H1 (cell line): ENCODE data around the gene CDC7. TPM values are rescaled to one million over a fixed set of nuclear protein-coding genes. Genes with fewer than 3 reads are reported as not detected.

ENCODE experiments used
- CTCF ChIA-PET: fragments of 300-600 bp; sonication (Branson Sonifier 250); formaldehyde crosslinking; loops from one replicate; lab custom pipeline; 2021; ENCODE audit not compliant: partially characterized antibody; lab: Charles Lee
- POLR2A ChIA-PET: fragments of 300-600 bp; sonication (Branson Sonifier 250); formaldehyde crosslinking; loops from one replicate; lab custom pipeline; 2021; ENCODE audit warnings: inconsistent platforms; ENCODE audit not compliant: partially characterized antibody; lab: Charles Lee
- DNase-seq, 2 experiments: peaks; one replicate each; pipeline versions ENCODE4 v3.0.0 to v3.0.0-alpha.2; 2010 to 2022; ENCODE audit warnings: low spot score in 2 of 2, low read depth in 1 of 2, mixed read lengths in 1 of 2
- FAIRE-seq: peaks from 2 replicates; lab custom pipeline; 2011; peaks lifted over from hg19 to GRCh38; lab: Jason Lieb, UNC
- H2AFZ ChIP-seq: 2 replicates; pipeline ENCODE4 v1.8.1; 2012; ENCODE audit warnings: low read length, inconsistent platforms
- H2AK5ac ChIP-seq: 2 replicates; pipeline ENCODE4 v1.6.1; 2013; ENCODE audit warnings: low read depth, low read length
- H2BK120ac ChIP-seq: replicated peaks from 2 replicates; pipeline ENCODE3; 2013; ENCODE audit warnings: low read depth, low read length, inconsistent platforms
- H2BK12ac ChIP-seq: 2 replicates; pipeline ENCODE4 v1.6.1; 2013; ENCODE audit warnings: low read depth, low read length
- H2BK15ac ChIP-seq: 2 replicates; pipeline ENCODE4 v1.6.1; 2013; ENCODE audit warnings: low read length
- H2BK20ac ChIP-seq: 2 replicates; pipeline ENCODE4 v1.6.1; 2013; ENCODE audit warnings: low read length
- H2BK5ac ChIP-seq: 2 replicates; pipeline ENCODE4 v1.6.1; 2013; ENCODE audit warnings: low read depth, low read length
- H3K14ac ChIP-seq: 2 replicates; pipeline ENCODE4 v1.6.1; 2013; ENCODE audit warnings: inconsistent platforms; ENCODE audit not compliant: insufficient read length
- H3K18ac ChIP-seq: 2 replicates; pipeline ENCODE4 v1.6.1; 2013; ENCODE audit warnings: low read length; ENCODE audit errors: extremely low read depth
- H3K23ac ChIP-seq: 2 replicates; pipeline ENCODE4 v1.6.1; 2013; ENCODE audit warnings: inconsistent platforms; ENCODE audit not compliant: insufficient read length
- H3K23me2 ChIP-seq: 2 replicates; pipeline ENCODE4 v1.6.1; 2013; ENCODE audit warnings: low read depth, low read length
- H3K27ac ChIP-seq: 2 replicates; pipeline ENCODE4 v1.6.1; 2011; ENCODE audit warnings: low read depth, low read length, inconsistent platforms
- H3K27me3 ChIP-seq, 4 experiments: replicated peaks in 1 of 4; 1 replicate in 1 of 4; 2 replicates in 3 of 4; pipeline versions ENCODE4 v1.6.1 to v1.8.1; 2011 to 2013; ENCODE audit warnings: low read length in 3 of 4, mild to moderate bottlenecking in 3 of 4, inconsistent platforms in 2 of 4, mixed read lengths in 2 of 4, moderate library complexity in 1 of 4; ENCODE audit not compliant: control insufficient read depth in 3 of 4, insufficient read depth in 3 of 4; ENCODE audit errors: extremely low read depth in 1 of 4
- H3K36me3 ChIP-seq, 4 experiments: 2 replicates each; pipeline versions ENCODE4 v1.6.1 to v1.8.1; 2011 to 2013; ENCODE audit warnings: mild to moderate bottlenecking in 4 of 4, low read length in 3 of 4, moderate library complexity in 2 of 4, control low read depth in 1 of 4, inconsistent platforms in 1 of 4; ENCODE audit not compliant: insufficient read depth in 4 of 4, control insufficient read depth in 2 of 4
- H3K4ac ChIP-seq: replicated peaks from 2 replicates; pipeline ENCODE3; 2013; ENCODE audit warnings: low read length, low read depth, mixed read lengths, inconsistent platforms; ENCODE audit not compliant: insufficient read length
- H3K4me1 ChIP-seq, 4 experiments: replicated peaks in 1 of 4; 1 replicate in 1 of 4; 2 replicates in 3 of 4; pipeline versions ENCODE4 v1.6.1 to v1.8.1; 2011 to 2013; ENCODE audit warnings: low read length in 3 of 4, inconsistent platforms in 2 of 4, mixed read lengths in 1 of 4; ENCODE audit not compliant: insufficient read depth in 4 of 4, control insufficient read depth in 3 of 4
- H3K4me2 ChIP-seq, 2 experiments: 2 replicates each; pipeline versions ENCODE4 v1.6.1 to v1.8.1; 2011 to 2013; ENCODE audit warnings: low read depth in 2 of 2, low read length in 2 of 2, control low read depth in 1 of 2, inconsistent platforms in 1 of 2, mild to moderate bottlenecking in 1 of 2; ENCODE audit not compliant: insufficient read depth in 1 of 2
- H3K4me3 ChIP-seq, 4 experiments: fragments of 200-600, 300-600 bp in 1 of 4; sonication (generic), shearing (Covaris generic), sonication (Bioruptor Twin) in 1 of 4; 2 replicates each; pipeline versions ENCODE4 v1.5.1 to v1.8.1; 2011 to 2016; ENCODE audit warnings: low read length in 4 of 4, low read depth in 3 of 4, control low read depth in 2 of 4, inconsistent platforms in 2 of 4, mild to moderate bottlenecking in 2 of 4, mixed read lengths in 1 of 4, moderate library complexity in 1 of 4; ENCODE audit not compliant: insufficient read depth in 2 of 4; ENCODE audit errors: extremely low read depth in 1 of 4
- H3K56ac ChIP-seq: replicated peaks from 2 replicates; pipeline ENCODE3; 2013; ENCODE audit warnings: low read depth, mild to moderate bottlenecking, mixed read lengths, low read length, inconsistent platforms; ENCODE audit not compliant: insufficient read length
- H3K79me1 ChIP-seq: 2 replicates; pipeline ENCODE4 v1.6.1; 2013; ENCODE audit warnings: low read depth, low read length, control low read depth
- H3K79me2 ChIP-seq, 2 experiments: 2 replicates each; pipeline versions ENCODE4 v1.6.1 to v1.8.1; 2012 to 2013; ENCODE audit warnings: low read length in 2 of 2, mild to moderate bottlenecking in 2 of 2, inconsistent platforms in 1 of 2; ENCODE audit not compliant: insufficient read depth in 2 of 2, control insufficient read depth in 1 of 2
- H3K9ac ChIP-seq, 4 experiments: replicated peaks in 1 of 4; 1 replicate in 1 of 4; 2 replicates in 3 of 4; pipeline versions ENCODE4 v1.6.1 to v1.8.1; 2011 to 2013; ENCODE audit warnings: low read depth in 3 of 4, low read length in 3 of 4, control low read depth in 2 of 4, mild to moderate bottlenecking in 2 of 4, moderate library complexity in 2 of 4, inconsistent platforms in 1 of 4; ENCODE audit errors: extremely low read depth in 1 of 4
- H3K9me3 ChIP-seq, 2 experiments: 2 replicates each; pipeline versions ENCODE4 v1.6.1 to v1.8.1; 2012 to 2013; ENCODE audit warnings: mild to moderate bottlenecking in 2 of 2, moderate library complexity in 2 of 2, control low read depth in 1 of 2, inconsistent platforms in 1 of 2, low read depth in 1 of 2, low read length in 1 of 2, mixed read lengths in 1 of 2; ENCODE audit not compliant: insufficient read depth in 2 of 2
- H4K20me1 ChIP-seq, 2 experiments: replicated peaks in 1 of 2; 2 replicates each; pipeline versions ENCODE3 to v1.8.1; 2011 to 2013; ENCODE audit warnings: inconsistent platforms in 2 of 2, low read length in 2 of 2, mild to moderate bottlenecking in 1 of 2; ENCODE audit not compliant: insufficient read depth in 2 of 2, control insufficient read depth in 1 of 2
- H4K5ac ChIP-seq: 2 replicates; pipeline ENCODE4 v1.6.1; 2013; ENCODE audit warnings: low read length, low read depth, mixed read lengths, inconsistent platforms; ENCODE audit not compliant: insufficient read length
- H4K8ac ChIP-seq: 2 replicates; pipeline ENCODE4 v1.8.0; 2013; ENCODE audit warnings: mild to moderate bottlenecking, moderate library complexity, low read length, inconsistent platforms; ENCODE audit not compliant: insufficient read depth; ENCODE audit errors: extremely low read depth
- H4K91ac ChIP-seq: replicated peaks from 2 replicates; pipeline ENCODE3; 2013; ENCODE audit warnings: low read length, mixed read lengths, inconsistent platforms; ENCODE audit not compliant: insufficient read length
- JUND ChIP-seq: IDR thresholded peaks from 2 replicates; pipeline ENCODE4 v1.6.1; 2011; ENCODE audit warnings: mild to moderate bottlenecking, improper control_type of control experiment, low read length
- POU5F1 ChIP-seq: IDR thresholded peaks from 2 replicates; pipeline ENCODE4 v1.6.1; 2011; ENCODE audit warnings: low read depth, mild to moderate bottlenecking, low read length, moderate library complexity
- SIRT6 ChIP-seq: IDR thresholded peaks from one replicate; pipeline ENCODE4 v1.7.1; 2012; ENCODE audit warnings: low read length, inconsistent platforms
- SIX5 ChIP-seq: IDR thresholded peaks from 2 replicates; pipeline ENCODE4 v1.6.1; 2011; ENCODE audit warnings: mild to moderate bottlenecking, low read depth, low read length
- SP1 ChIP-seq: IDR thresholded peaks from 2 replicates; pipeline ENCODE4 v1.6.1; 2011; ENCODE audit warnings: low read depth, low read length
- TBP ChIP-seq: IDR thresholded peaks from 2 replicates; pipeline ENCODE4 v1.6.1; 2011; ENCODE audit warnings: low read depth, low read length, improper control_type of control experiment
- TEAD4 ChIP-seq: IDR thresholded peaks from 2 replicates; pipeline ENCODE4 v1.6.1; 2012; ENCODE audit warnings: low read depth, low read length, inconsistent platforms, mixed read lengths
- WGBS, 2 experiments: shearing (Covaris generic) in 1 of 2; methylation state at CpG; one replicate each; pipeline versions ENCODE4 v1.1.6 to v1.1.7; 2013 to 2015; ENCODE audit warnings: low lambda C conversion rate in 2 of 2, mixed read lengths in 2 of 2, inconsistent platforms in 1 of 2, low coverage in 1 of 2, missing lambda C conversion rate in 1 of 2; ENCODE audit not compliant: insufficient replicate concordance in 2 of 2, insufficient coverage in 1 of 2, insufficient read length in 1 of 2; ENCODE audit errors: extremely low coverage in 1 of 2, missing lambda C conversion rate in 1 of 2; 5-methylcytosine and 5-hydroxymethylcytosine counted together
- polyA plus RNA-seq, 7 experiments: library from polyadenylated mRNA; depleted of rRNA in 3 of 7; stranded (reverse) in 5 of 7; unstranded in 2 of 7; fragments of >200 nt in 5 of 7; fragments of 200-250 nt in 2 of 7; gene quantifications; 1 replicate in 5 of 7; 2 replicates in 1 of 7; 4 replicates in 1 of 7; pipeline versions ENCODE4 v1.2.1 to v1.2.3, GENCODE V29; 2011 to 2013; ENCODE audit warnings: missing spikeins in 2 of 7, mixed read lengths in 2 of 7
- total RNA-seq: library from RNA; stranded (reverse); fragmentation: NEBNext Ultra II Directional; extraction: Animal tissue kit (Norgen Biotek cat#: 25700); gene quantifications from 2 replicates; pipeline ENCODE4 v1.2.1, GENCODE V29; 2021

The CDC7 gene
- total and polyA plus RNA-seq, 2 of the 8 experiments (the other 6 are each of a cell fraction or from before 2014, with no cell fraction given), result 12.2 to 34.4 TPM

GRCh38 chr1:91454136-91454535 lies 46.5 kb upstream of the CDC7 start:
- H3K9me3 ChIP-seq, result no peaks in the 10 kb centered on the region
- no peaks in the 10 kb centered on the region for H3K27me3 ChIP-seq
- no peak overlapping the region for H2BK120ac ChIP-seq
- H3K79me1 ChIP-seq, result no peaks in the 10 kb centered on the region
- H2BK12ac ChIP-seq, result no peak overlapping the region
- H3K23me2 ChIP-seq, result no peaks in the 10 kb centered on the region
- DNase-seq (no peak), FAIRE-seq (no peak)
- no peak overlapping the region for H3K4ac ChIP-seq
- H3K14ac ChIP-seq, result no peak overlapping the region
- no peak overlapping the region for H2BK5ac ChIP-seq
- no peak overlapping the region for H3K4me3 ChIP-seq
- ChIA-PET POLR2A (no interaction called here), CTCF (no interaction called here)
- no peak overlapping the region for H3K9ac ChIP-seq
- no peaks in the 10 kb centered on the region for H3K4me1 ChIP-seq
- H3K79me2 ChIP-seq, result no peaks in the 10 kb centered on the region
- H2BK20ac ChIP-seq, result no peak overlapping the region
- H3K27ac ChIP-seq, result no peak overlapping the region
- no peak overlapping the region for H2AK5ac ChIP-seq
- no peak overlapping the region for H3K4me2 ChIP-seq
- H3K36me3 ChIP-seq, result no peaks in the 10 kb centered on the region
- 88% methylated on average over 2 of the region's 2 CpGs; no CpG with 5 or more reads in 1 of the 2 experiments for WGBS, 2 experiments
- no peak overlapping the region for H3K23ac ChIP-seq
- H4K8ac ChIP-seq, result no peak overlapping the region
- no peak overlapping the region for H4K91ac ChIP-seq
- no peak overlapping the region for H2BK15ac ChIP-seq
- H4K5ac ChIP-seq, result no peak overlapping the region
- no peak overlapping the region for H3K18ac ChIP-seq
- H3K56ac ChIP-seq, result no peak overlapping the region
- H4K20me1 ChIP-seq, result no peaks in the 10 kb centered on the region
- no peak overlapping the region for H2AFZ ChIP-seq
- TF ChIP-seq TBP (no peak), POU5F1 (no peak), SIRT6 (no peak), SP1 (no peak), SIX5 (no peak), TEAD4 (no peak), JUND (no peak)
